Osteoblast (primary cell): ENCODE results near the gene AQP2. TPM values are rescaled to one million over a fixed set of nuclear protein-coding genes. Genes with fewer than 3 reads are reported as not detected.

Experiments used
- DNase-seq: peaks from one replicate; pipeline ENCODE4 v3.0.0; 2011; ENCODE audit warnings: low spot score, mixed read lengths; ENCODE audit not compliant: insufficient read length; ENCODE audit errors: missing footprints
- H2AFZ ChIP-seq: 2 replicates; pipeline ENCODE4 v1.6.0; 2011; ENCODE audit warnings: mild to moderate bottlenecking, low read length
- H3K27ac ChIP-seq: 2 replicates; pipeline ENCODE4 v1.5.1; 2011; ENCODE audit warnings: mild to moderate bottlenecking, low read depth, low read length, moderate library complexity
- H3K27me3 ChIP-seq: 2 replicates; pipeline ENCODE4 v1.6.0; 2012; ENCODE audit warnings: mild to moderate bottlenecking, control low read depth, inconsistent platforms, low read length, moderate library complexity; ENCODE audit not compliant: insufficient read depth
- H3K36me3 ChIP-seq: 2 replicates; pipeline ENCODE4 v1.5.1; 2011; ENCODE audit warnings: mild to moderate bottlenecking, low read length, control low read depth, moderate library complexity; ENCODE audit not compliant: insufficient read depth
- H3K4me1 ChIP-seq: 2 replicates; pipeline ENCODE4 v1.5.1; 2011; ENCODE audit warnings: mild to moderate bottlenecking, low read length, control low read depth, moderate library complexity; ENCODE audit not compliant: insufficient read depth
- H3K4me2 ChIP-seq: 2 replicates; pipeline ENCODE4 v1.6.0; 2011; ENCODE audit warnings: mild to moderate bottlenecking, low read length; ENCODE audit not compliant: insufficient read depth
- H3K4me3 ChIP-seq: fragments of 200-600 bp; sonication (generic); 3 replicates; pipeline ENCODE4 v1.5.1; 2012; ENCODE audit warnings: mild to moderate bottlenecking, low read length, inconsistent platforms; ENCODE audit not compliant: insufficient read depth
- H3K79me2 ChIP-seq: 2 replicates; pipeline ENCODE4 v1.6.0; 2012; ENCODE audit warnings: mild to moderate bottlenecking, low read length, control low read depth, inconsistent platforms; ENCODE audit not compliant: insufficient read depth
- H3K9me3 ChIP-seq: 2 replicates; pipeline ENCODE4 v1.5.1; 2011; ENCODE audit warnings: low read depth, low read length, control low read depth
- H4K20me1 ChIP-seq: 2 replicates; pipeline ENCODE4 v1.6.0; 2012; ENCODE audit warnings: mild to moderate bottlenecking, low read length, control low read depth; ENCODE audit not compliant: insufficient read depth
- CTCF ChIP-seq: IDR thresholded peaks from 2 replicates; pipeline ENCODE4 v1.5.1; 2011; ENCODE audit warnings: mild to moderate bottlenecking, low read depth, low read length, moderate library complexity; ENCODE audit errors: extremely low read depth
- total RNA-seq: library from RNA; depleted of rRNA; stranded (reverse); fragments of >200 nt; gene quantifications from 2 replicates; pipeline ENCODE4 v1.2.3, GENCODE V29; 2012

Gene AQP2
- total RNA-seq, 1 donor = not detected

DNA sequence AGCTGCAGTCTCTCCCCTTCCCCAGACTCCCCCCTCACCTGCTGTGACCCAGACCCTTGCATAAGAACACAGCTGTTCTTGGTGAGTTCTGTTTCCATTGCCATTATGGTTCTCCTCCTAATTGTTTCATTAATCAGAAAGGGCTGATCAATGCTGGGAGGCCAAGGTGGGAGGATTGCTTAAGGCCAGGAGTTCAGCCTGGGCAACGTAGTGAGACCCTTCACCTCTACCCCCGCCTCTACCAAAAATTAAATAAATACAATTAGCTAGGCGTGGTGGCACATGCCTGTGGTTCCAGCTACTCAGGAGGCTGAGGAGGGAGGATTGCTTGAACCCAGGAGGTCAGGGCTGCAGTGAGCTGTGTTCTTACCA, 29.6 kb upstream of the AQP2 start:
- no peak for DNase-seq
- no peaks in the 10 kb centered on the region for H3K79me2 ChIP-seq
- no peaks in the 10 kb centered on the region for H4K20me1 ChIP-seq
- H3K27me3 ChIP-seq = peaks cover 12% of the 10 kb centered on the region
- no peak overlapping the region for H3K4me2 ChIP-seq
- H3K4me1 ChIP-seq = peaks cover 11% of the 10 kb centered on the region
- no peaks in the 10 kb centered on the region for H3K36me3 ChIP-seq
- H2AFZ ChIP-seq = no peak overlapping the region
- TF ChIP-seq CTCF = no peak
- H3K4me3 ChIP-seq = no peak overlapping the region
- no peaks in the 10 kb centered on the region for H3K9me3 ChIP-seq
- no peak overlapping the region for H3K27ac ChIP-seq

GRCh38 chr12:49921299-49921698, 29.2 kb upstream of the AQP2 start:
- Histone ChIP-seq H3K27me3 (peaks cover 12% of the 10 kb centered on the region), H3K79me2 (no peaks in the 10 kb centered on the region), H4K20me1 (no peaks in the 10 kb centered on the region), H3K4me1 (peaks cover 11% of the 10 kb centered on the region), H3K9me3 (no peaks in the 10 kb centered on the region), H3K36me3 (no peaks in the 10 kb centered on the region), H3K4me2 (no peak overlapping the region), H3K4me3 (no peak overlapping the region), H2AFZ (no peak overlapping the region), H3K27ac (no peak overlapping the region)
- no peak for TF ChIP-seq CTCF
- DNase-seq = no peak

DNA sequence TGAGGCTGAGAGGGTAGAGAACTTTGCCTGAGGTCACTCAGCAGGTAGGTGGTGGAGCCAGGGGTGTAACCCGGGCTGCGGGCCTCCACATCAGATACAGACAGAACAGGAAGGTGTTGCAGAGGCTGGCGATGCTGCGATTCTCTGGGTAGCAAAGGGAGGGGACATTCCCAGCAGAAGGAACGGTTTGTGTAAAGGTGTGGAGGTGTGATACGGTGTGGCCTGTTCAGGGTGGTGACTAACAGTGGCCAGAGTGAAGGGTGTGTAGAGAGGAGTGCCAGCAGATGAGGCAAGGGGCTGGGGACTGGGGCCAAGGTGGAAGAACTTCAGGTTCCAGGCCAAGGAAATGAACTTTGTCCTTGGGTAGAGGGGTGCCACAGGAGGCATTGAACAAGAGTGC, 28.6 kb upstream of the AQP2 start:
- H3K79me2 ChIP-seq = no peaks in the 10 kb centered on the region
- no peak overlapping the region for H2AFZ ChIP-seq
- H3K4me3 ChIP-seq = no peak overlapping the region
- H3K4me2 ChIP-seq = no peak overlapping the region
- H3K9me3 ChIP-seq = no peaks in the 10 kb centered on the region
- TF ChIP-seq CTCF = no peak
- H4K20me1 ChIP-seq = no peaks in the 10 kb centered on the region
- H3K27me3 ChIP-seq = peaks cover 12% of the 10 kb centered on the region
- DNase-seq = no peak
- H3K4me1 ChIP-seq = peaks cover 11% of the 10 kb centered on the region
- H3K36me3 ChIP-seq = no peaks in the 10 kb centered on the region
- H3K27ac ChIP-seq = no peak overlapping the region

GRCh38 chr12:49922349-49923034, 28.0 kb upstream of the AQP2 start:
- H3K27me3 ChIP-seq = peaks cover 11% of the 10 kb centered on the region
- H3K4me3 ChIP-seq = no peak overlapping the region
- H4K20me1 ChIP-seq = no peaks in the 10 kb centered on the region
- H3K27ac ChIP-seq = no peak overlapping the region
- H2AFZ ChIP-seq = no peak overlapping the region
- no peaks in the 10 kb centered on the region for H3K36me3 ChIP-seq
- no peak for TF ChIP-seq CTCF
- no peak for DNase-seq
- no peaks in the 10 kb centered on the region for H3K79me2 ChIP-seq
- H3K4me1 ChIP-seq = peaks cover 11% of the 10 kb centered on the region
- H3K9me3 ChIP-seq = no peaks in the 10 kb centered on the region
- no peak overlapping the region for H3K4me2 ChIP-seq
